ENCODE measurements around the gene RNU6-7. TPM values are rescaled to one million over a fixed set of nuclear protein-coding genes. Genes with fewer than 3 reads are reported as not detected.

Gene RNU6-7
- total RNA-seq, 2 donors from 2014 or later, result not detected

DNA sequence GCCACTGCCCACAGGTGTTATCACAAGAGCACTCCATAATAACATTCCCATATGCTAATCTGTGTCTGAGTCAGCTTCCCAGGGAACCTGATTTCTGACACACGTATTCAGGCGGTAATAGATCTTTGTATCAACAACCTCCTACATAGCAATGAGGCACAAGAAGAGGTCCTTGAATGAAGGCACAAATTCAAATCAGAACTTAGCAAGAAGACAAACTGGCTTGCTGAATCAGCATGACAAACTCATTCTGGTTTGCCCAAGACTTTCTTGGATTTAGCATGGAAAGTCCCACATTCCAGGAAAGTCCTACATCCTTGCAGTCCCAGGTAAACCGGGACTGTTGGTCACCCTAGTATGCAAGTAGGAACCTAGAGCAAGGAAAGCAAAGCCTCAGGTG lies 33.9 kb upstream of the RNU6-7 start:
- no peak overlapping the region for H3K4me3 ChIP-seq (ENCODE audit: low read length)
- no peak overlapping the region for H3K27ac ChIP-seq (ENCODE audit: low read depth, low read length)
- no peak overlapping the region for H3K9ac ChIP-seq (ENCODE audit: extremely low read depth, low read length, poor library complexity, severe bottlenecking)
- H3K36me3 ChIP-seq (ENCODE audit: control insufficient read depth, insufficient read depth, low read length), result no peaks in the 10 kb centered on the region
- H3K4me3 Mint-ChIP-seq, result no peak overlapping the region
- no peak for TF ChIP-seq CTCF (conservative IDR thresholded peaks at IDR 0.05)
- peaks cover 2% of the 10 kb centered on the region for H3K9me3 Mint-ChIP-seq
- 86 to 92% methylated on average over 1 to 3 of the region's 3 CpGs for WGBS, 2 experiments (ENCODE audit: insufficient coverage in 1 of 2, insufficient read length in 1 of 2)
- H3K27ac Mint-ChIP-seq, result no peak overlapping the region
- H3K4me1 ChIP-seq (ENCODE audit: control insufficient read depth, insufficient read depth, low read length), result no peaks in the 10 kb centered on the region
- H3K36me3 Mint-ChIP-seq (ENCODE audit: low read depth), result no peaks in the 10 kb centered on the region
- no peaks in the 10 kb centered on the region for H3K27me3 ChIP-seq (ENCODE audit: control insufficient read depth, insufficient read depth, low read length, poor library complexity, severe bottlenecking)
- H3K9me3 ChIP-seq (ENCODE audit: control insufficient read depth, low read length), result peaks cover 1% of the 10 kb centered on the region
- no peaks in the 10 kb centered on the region for H3K4me1 Mint-ChIP-seq
- no peak for DNase-seq
- no peaks in the 10 kb centered on the region for H3K27me3 Mint-ChIP-seq (ENCODE audit: insufficient read depth)

GRCh38 chr14:32169191-32169590 lies 32.7 kb upstream of the RNU6-7 start:
- Histone ChIP-seq H3K9me3 (ENCODE audit: control insufficient read depth, low read length) (no peaks in the 10 kb centered on the region), H3K36me3 (ENCODE audit: control insufficient read depth, insufficient read depth, low read length) (no peaks in the 10 kb centered on the region), H3K9ac (ENCODE audit: extremely low read depth, low read length, poor library complexity, severe bottlenecking) (no peak overlapping the region), H3K4me3 (ENCODE audit: low read length) (no peak overlapping the region), H3K27ac (ENCODE audit: low read depth, low read length) (no peak overlapping the region), H3K27me3 (ENCODE audit: control insufficient read depth, insufficient read depth, low read length, poor library complexity, severe bottlenecking) (no peaks in the 10 kb centered on the region), H3K4me1 (ENCODE audit: control insufficient read depth, insufficient read depth, low read length) (no peaks in the 10 kb centered on the region)
- Mint-ChIP-seq H3K27me3 (ENCODE audit: insufficient read depth) (no peaks in the 10 kb centered on the region), H3K4me3 (no peak overlapping the region), H3K27ac (no peak overlapping the region), H3K4me1 (no peaks in the 10 kb centered on the region), H3K9me3 (peaks cover 2% of the 10 kb centered on the region), H3K36me3 (ENCODE audit: low read depth) (no peaks in the 10 kb centered on the region)
- 88 to 93% methylated on average over 2 of the region's 3 CpGs for WGBS, 2 experiments (ENCODE audit: insufficient coverage in 1 of 2, insufficient read length in 1 of 2)
- TF ChIP-seq CTCF (conservative IDR thresholded peaks at IDR 0.05), result no peak
- DNase-seq, result no peak

GRCh38 chr14:32171469-32171868 lies 30.4 kb upstream of the RNU6-7 start:
- no peak for TF ChIP-seq CTCF (conservative IDR thresholded peaks at IDR 0.05)
- Mint-ChIP-seq H3K27ac (no peak overlapping the region), H3K27me3 (ENCODE audit: insufficient read depth) (no peaks in the 10 kb centered on the region), H3K9me3 (peaks cover 2% of the 10 kb centered on the region), H3K4me3 (no peak overlapping the region), H3K4me1 (peaks cover 16% of the 10 kb centered on the region), H3K36me3 (ENCODE audit: low read depth) (no peaks in the 10 kb centered on the region)
- Histone ChIP-seq H3K9ac (ENCODE audit: extremely low read depth, low read length, poor library complexity, severe bottlenecking) (no peak overlapping the region), H3K27ac (ENCODE audit: low read depth, low read length) (no peak overlapping the region), H3K27me3 (ENCODE audit: control insufficient read depth, insufficient read depth, low read length, poor library complexity, severe bottlenecking) (no peaks in the 10 kb centered on the region), H3K9me3 (ENCODE audit: control insufficient read depth, low read length) (no peaks in the 10 kb centered on the region), H3K4me3 (ENCODE audit: low read length) (no peak overlapping the region), H3K4me1 (ENCODE audit: control insufficient read depth, insufficient read depth, low read length) (no peaks in the 10 kb centered on the region), H3K36me3 (ENCODE audit: control insufficient read depth, insufficient read depth, low read length) (no peaks in the 10 kb centered on the region)
- WGBS, 2 experiments (ENCODE audit: insufficient coverage in 1 of 2, insufficient read length in 1 of 2), result 94 to 96% methylated on average over 5 of the region's 5 CpGs
- no peak for DNase-seq

Data from endodermal cell (in vitro differentiated cells).